GM19455 (cell line): ENCODE results near the gene ZSCAN2.
"Not testable (repeated sequence)": the region's sequence is repeated elsewhere in the genome, so short reads cannot be mapped to it uniquely, and the experiment has no call there.

ENCODE experiments used
- ATAC-seq: cut with Tn5 transposase; IDR thresholded peaks from one replicate; pipeline ENCODE4 v1.9.1; 2021; ENCODE audit not compliant: unreplicated experiment

Gene ZSCAN2

DNA sequence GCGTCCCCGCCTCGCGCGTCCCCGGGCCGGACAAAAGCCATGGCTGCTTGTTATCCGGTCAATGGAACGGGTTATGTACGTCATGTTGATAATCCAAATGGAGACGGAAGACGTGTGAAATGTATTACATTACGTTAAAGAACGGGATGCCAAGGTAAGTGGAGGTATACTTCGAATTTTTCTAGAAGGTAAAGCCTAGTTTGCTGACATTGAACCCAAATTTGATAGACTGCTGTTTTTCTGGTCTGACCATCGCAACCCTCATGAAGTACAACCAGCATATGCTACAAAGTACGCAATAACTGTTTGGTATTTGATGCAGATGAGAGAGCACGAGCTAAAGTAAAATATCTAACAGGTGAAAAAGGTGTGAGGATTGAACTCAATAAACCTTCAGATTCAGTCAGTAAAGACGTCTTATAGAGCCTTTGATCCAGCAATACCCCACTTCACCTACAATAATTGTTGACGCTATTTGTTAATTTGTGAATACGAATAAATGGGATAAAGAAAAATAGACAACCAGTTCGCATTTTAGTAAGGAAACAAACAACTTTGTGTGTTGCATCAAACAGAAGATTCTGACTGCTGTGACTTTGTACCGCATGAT, 33.5 kb downstream of the ZSCAN2 start:
- ATAC-seq = no peak

DNA sequence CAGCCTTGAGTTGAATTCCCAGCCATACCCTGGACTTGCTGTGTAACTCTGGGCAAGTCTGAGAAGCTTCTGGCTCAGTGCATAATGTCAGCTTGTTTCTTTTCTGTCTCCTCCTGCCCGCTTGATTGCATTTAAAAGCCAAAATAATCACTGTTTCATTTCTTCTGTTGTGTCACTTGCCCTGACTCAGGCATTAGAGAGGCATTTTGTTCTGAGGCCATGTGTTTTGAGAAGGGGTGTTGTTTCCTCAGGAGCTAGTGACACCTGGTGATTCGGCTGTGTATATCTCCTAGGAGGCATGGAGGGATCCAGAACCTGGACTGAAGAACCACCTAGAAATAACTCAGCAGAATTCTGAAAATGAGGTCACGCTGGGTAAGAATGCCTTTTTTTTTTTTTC, 37.3 kb downstream of the ZSCAN2 start:
- ATAC-seq = no peak

DNA sequence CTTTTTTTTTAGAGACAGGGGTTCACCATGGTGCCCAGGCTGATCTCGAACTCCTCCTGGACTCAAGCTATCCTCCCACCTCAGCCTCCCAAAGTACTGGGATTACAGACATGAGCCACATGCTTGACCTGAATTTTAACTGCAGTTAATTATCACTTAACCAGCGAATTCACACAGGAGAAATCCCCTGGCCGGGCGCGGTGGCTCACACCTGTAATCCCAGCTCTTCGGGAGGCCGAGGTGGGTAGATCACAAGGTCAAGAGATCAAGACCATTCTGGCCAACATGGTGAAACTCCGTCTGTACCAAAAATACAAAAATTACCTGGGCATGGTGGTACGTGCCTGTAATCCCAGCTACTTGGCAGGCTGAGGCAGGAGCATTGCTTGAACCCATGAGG, 41.1 kb downstream of the ZSCAN2 start:
- not testable (repeated sequence) for ATAC-seq

DNA sequence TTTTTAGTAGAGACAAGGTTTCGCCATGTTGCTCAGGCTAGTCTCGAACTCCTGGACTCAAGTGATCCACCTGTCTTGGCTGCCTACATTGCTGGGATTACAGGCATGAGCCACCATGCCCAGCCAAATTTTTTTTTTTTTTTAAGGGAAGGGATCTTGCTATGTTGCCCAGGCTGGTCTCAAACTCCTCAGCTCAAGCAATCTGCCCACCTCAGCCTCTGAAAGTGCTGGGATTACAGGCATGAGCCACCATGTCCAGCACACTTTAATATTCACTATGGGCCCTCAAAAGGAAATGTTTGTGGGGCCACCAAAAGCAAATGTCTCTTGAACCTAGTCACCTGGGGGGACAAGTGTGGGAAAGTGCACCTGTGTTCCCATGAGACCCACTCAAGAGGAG, 41.8 kb downstream of the ZSCAN2 start:
- ATAC-seq = not testable (repeated sequence)

DNA sequence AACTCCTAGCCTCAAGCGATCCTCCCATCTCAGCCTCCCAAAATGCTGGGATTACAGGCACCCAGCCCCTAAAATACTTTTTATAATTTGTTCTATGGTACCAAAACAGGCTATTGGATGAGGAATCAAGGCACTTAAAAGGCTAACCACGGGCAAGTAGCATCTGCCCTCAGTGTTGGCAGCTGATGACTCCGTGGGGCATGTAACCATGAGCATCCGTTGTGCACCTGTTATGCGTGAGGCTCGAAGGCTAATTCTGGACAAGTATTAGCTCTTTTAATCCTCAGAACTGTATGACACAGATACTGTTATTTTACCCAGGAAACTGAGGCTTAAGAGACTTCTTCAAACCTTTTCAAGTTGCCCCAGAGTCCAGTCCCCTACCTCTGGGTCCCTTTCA, 43.0 kb downstream of the ZSCAN2 start:
- ATAC-seq = no peak

DNA sequence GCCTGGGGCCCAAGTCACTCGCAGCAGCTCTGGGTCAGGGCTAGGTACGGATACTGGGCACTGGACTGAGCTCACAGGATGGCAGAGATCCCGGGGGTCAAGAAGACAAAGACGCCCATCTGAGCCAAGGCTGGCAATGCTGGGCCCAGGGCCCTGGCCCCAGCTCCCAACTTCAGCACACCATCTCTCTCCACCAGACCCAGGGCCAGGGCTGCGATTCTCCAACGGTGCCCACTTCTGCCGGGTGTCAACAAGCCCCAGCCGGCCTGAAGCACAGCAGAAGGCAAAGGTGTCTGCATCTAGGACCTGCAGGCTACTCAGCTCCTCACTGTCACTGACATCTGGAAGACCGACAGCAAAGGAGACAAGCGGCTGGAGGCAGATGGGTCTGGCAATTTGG, 44.7 kb downstream of the ZSCAN2 start:
- ATAC-seq = no peak

DNA sequence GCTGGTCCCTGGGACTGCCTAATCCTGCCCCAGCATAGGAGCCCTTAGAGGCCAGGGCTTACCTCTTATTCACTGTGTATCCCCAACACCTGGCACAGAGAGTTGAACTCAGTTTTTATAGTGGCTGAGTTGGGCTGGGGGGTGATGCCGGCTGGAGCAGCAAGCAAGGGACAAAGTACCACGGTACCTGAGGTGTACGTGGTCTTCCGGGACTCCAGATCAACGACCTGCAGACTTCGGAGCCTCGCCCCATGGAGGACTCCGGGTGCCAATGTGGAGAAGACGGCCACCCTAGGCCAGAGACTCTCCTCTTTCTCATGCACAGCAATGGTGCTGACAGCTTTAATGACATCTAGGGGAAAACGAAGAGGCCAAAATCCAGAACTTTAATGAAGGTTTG, 45.2 kb downstream of the ZSCAN2 start:
- no peak for ATAC-seq

DNA sequence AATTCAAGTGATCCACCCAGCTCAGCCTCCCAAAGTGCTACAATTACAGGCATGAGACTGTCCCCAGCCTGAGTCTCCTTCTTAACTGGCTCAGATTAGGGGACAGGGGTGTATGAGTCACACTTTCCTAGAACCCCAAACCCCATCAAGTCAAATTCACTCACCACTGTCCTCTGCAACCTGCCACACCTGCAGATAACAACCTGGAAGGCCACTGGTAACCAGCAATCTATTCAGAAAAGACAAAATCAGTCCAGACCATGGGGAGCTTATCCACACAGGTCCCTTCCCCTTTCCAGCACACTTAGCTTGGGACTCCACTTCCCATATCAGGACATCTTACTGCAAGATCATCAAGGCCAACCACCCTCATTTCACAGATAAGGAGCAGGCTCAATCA, 46.9 kb downstream of the ZSCAN2 start:
- no peak for ATAC-seq

DNA sequence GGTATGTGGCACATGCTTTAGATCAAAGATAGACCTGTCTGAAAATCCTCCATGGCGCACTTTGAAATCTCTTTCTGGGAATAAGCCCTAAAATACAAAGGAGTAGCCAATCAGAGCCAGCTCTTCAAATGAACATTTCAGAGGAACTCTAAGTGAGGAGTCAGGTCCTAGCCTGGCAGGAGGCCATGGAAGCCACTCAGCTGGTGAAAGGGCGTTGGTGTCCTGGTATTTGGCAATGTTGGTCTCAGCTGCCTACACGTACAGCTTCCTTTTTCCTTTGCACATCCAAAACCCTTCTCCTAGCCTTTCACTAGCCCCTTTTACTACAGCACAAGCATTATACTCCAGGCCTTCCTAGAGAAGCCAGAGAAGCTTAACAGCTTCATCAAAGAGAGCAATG, 47.7 kb downstream of the ZSCAN2 start:
- ATAC-seq = no peak

DNA sequence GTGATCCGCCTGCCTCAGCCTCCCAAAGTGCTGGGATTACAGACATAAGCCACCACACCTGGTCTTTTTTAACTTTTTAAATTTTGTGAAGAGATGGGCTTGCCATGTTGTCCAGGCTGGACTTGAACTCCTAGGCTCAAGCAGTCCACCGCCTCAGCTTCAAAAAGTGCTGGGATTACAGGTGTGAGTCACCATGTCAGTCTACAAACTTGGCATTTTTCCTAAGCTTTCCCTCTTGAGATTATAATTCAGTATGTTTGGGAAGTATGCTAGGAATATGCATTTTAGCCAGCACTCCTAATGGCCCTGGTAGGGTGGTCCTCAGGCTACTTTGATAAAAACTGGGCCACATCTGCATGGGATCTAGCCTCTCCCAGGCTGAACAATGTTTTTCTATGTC, 48.9 kb downstream of the ZSCAN2 start:
- ATAC-seq = no peak

DNA sequence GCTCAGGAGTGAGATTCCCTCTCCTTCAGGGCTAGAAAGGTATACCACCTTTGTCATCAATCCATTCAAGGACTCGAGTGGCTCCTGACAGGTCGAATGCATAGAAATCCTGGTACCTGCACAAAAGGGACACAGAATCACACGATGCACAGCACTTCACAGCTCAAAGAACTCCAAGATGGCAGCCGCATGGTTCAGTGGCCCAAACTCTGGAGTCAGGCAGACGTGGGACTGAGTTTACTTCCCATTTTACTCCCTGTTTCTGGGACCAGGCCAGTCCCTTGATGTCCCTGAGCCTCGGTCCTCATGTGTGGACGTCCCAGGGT, 52.7 kb downstream of the ZSCAN2 start:
- ATAC-seq = no peak

DNA sequence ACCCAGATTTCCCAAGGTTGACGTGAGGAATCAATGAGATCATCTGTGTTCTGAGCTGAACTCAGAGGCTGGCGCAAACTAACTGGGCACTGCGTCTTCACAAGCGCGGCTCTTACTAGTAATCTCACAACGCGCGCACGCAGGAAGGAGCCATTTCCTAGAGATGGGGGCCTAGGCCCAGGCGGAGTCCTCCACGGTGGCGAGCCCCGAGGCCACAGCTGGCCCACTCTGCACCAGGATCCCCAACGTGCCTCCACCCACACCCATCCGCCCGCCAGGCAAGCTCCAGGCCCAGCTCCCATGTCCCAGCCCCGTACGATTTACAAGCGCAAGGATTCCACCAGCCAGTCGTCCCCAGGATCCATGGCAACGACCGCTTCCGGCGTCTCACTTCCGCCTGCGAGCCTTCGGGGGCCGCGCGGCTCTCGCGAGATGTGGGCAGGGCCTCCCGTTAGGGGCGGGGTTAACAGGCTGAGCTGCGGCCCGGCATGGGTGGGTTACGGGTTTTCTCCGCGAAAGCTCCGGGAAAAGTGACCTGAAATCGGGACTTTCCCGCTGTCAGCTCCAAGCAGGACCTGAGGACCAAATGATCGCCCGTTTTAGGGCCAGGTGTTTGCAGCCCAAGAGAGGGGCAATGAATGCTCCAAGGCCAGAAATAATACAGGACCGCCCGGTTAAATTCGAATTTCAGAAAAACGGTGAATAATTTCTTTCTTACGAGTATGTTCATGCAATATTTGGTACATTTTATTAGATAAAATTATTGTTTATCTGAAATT, 53.3 kb downstream of the ZSCAN2 start, which contains the start of gene WDR73:
Gene WDR73, minus strand, starts transcription at position 374 of the 779 bp plus-strand sequence. Its CDS starts 9 bp downstream, at position 365.
- ATAC-seq = peak; percentile 80

DNA sequence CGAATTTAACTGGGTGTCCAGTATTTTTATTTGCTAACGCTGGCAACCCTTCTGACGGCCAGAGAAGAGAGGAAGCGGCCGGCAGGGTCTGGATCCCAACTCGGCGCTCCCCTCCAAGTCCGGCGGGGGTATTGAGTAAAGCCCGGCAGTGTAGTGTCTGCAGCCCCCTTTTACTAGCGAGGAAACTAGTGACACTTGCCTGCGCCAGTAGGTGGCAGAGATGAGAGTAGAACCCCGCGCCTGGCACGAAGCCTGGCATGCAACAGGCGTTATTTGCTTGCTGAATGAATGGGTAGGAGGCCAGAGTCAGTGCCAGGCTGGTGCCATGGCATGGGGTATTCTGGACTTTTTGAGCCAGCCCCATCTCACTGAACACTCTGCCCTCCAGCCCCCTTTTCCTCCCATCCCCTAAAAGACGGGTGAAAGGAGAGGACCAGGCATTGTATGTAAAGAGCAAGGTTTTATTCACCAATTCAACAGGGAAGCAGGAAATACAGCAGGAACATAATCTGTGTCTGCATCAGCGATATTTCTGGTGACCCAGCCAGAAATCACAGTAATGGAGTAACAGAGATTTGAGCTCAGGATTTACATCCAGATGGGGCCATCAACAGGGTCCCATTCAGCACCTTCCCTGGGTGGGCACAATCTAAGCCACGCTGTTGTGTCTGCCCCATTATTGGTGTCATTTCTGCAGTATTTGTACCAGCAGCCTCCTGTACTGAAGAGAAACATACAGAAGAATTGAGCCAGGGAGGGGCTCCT, 54.1 kb downstream of the ZSCAN2 start:
- ATAC-seq = no peak

DNA sequence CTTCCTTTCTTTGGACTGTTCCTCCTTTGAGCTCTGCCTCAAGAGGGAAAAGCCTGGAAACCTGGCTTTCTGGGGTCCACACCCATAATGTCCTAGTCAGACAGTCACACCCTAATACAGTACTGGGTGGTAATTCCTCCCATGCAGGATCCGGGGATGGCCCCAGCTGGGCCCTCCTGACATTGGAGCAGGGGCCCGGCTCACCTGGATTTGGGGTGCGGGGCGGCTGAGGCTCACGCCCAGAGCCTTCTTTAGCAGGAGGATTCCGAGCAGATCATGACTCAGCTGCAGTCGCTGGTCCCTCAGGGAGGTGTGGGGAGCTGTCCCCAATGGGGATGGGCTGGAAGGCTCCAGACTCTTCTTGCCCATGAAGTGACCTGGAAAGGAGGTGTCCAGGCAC, 56.2 kb downstream of the ZSCAN2 start:
- no peak for ATAC-seq

DNA sequence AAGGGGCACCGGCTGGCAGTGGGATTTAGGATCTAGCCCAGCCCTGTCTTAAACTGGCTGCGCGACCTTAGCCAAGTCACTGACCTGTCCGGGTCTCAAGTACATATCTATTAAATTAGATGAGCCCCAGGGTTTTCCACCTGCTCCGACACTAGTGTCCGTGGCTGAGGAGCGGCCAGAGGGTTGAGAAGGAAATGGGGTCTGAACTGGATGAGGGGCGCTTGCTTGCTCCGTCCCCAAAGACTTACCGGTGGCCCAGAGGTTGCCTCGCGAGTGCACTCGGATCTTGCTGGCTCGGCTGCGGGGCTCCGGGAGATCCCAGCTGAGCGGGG, 56.9 kb downstream of the ZSCAN2 start:
- ATAC-seq = peak; percentile 2

DNA sequence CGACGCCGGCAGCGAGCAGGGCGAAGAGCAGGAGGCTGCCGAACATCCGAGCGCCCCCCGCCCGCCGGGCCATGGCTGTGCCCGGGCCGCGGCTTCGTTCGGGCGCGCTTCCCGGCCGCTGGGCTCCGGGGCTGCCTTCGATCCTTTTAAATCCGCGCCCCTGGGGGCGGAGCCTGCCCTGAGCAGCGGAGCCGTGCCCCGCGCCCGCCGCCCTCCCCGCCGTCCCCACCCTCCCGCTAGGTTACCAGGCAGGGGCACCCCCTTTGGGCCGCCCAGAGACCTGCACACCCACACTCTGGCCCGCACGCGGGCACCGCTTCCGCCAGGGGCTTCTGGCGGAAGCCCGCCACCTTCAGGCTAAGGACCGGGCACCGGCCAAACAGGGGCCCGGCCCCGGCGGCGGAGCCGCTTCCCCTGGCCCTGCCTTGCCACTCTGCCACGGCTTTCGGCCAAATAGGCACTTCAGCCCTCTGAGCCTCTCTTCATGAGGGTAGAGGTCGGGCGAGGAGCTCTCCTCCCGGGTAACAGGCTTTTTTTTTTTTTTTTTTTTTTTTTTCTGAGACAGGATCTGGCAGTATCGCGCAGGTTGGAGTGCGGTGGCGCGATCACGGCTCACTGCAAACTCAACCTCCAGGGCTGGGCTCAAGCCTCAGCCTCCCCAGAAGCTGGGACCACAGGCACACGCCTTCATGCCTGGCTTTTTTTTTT, 57.4 kb downstream of the ZSCAN2 start, which contains the start of gene NMB:
Gene NMB, minus strand, starts transcription at position 120 of the 708 bp plus-strand sequence. Its CDS starts 47 bp downstream, at position 73.
- peak; percentile 55 for ATAC-seq

DNA sequence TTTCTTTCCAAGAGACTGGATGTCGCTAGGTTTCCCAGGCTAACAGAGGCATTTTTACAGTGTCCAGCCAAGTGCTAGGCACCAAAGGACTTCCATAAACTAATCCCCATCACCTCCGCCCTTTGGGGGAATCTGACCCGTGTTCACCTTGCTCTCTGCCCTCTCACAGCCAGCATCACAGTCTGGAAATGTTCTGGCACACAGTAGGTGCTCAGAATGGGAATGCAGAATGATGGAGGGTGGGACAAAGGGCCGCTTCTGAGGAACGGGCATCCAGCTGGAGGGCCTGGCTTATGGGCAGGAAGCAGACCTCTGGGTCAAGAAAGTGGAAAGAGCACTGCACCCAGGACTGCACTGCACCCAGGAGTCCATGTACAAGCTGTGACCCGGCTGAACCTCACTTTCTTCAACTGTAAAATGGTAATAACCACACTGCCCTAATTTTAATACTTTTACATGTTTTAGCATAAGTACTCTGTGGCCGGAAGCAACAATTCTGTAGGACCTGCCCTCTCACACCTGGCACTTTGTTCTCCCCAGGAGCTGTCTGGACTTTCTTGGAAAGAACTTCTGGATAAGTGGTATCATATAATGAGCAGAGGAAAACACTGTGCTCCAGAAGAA, 58.1 kb downstream of the ZSCAN2 start:
- no peak for ATAC-seq

DNA sequence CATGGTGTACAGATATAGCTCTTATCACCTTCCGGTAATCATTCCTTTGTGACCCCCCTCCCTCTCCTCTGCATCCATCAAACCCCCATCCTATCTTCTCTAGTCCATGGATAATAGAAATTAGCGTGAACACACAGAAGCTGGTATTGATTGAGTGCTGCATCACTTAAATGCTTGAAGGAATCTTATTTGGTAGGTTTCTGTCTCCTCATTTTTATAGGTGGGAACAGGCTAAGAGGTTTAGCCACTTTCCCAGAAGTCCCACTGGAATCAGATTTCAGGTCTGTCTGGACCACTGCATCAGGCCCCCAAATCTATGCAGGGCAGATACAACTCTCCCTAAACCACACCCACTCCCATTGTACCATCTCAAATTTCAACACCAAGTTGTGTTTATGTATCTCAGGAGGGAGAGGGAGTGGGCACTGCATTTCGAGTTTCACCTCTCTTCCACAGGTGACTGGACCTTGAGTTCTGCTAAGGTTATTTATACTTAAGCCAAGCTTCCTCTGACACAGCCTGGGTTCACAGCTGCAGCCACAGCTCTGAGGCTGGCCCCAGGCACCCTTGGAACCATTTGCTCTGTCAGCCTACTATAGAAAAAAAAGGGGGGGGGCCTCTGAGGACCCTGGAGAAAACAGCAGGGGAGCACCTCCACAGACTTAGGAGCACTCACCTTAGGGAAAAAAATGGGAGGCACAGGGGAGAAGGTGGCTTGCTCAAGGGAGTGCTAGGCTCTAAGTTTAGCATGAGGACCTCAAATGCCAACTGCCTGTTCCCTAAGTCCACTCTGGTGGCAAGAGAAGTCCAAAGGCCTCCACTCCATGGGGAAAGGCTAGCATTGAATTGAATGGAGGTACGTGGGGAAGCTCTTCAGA, 59.3 kb downstream of the ZSCAN2 start:
- ATAC-seq = no peak

DNA sequence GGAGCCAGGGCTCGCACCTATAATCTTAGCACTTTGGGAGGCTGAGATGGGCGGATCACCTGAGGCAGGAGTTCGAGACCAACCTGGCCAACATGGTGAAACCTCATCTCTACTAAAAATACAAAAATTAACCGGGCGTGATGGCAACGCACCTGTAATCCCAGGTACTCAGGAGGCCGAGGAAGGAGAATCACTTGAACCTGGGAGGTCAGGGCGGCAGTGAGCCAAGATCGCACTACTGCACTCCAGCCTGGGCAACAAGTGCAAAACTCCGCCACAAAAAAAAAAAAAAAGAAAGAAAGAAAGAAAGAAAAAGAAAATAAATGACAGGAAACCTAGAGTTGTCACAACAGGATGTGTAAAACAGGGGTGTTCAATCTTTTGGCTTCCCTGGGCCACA, 60.2 kb downstream of the ZSCAN2 start:
- ATAC-seq = no peak

DNA sequence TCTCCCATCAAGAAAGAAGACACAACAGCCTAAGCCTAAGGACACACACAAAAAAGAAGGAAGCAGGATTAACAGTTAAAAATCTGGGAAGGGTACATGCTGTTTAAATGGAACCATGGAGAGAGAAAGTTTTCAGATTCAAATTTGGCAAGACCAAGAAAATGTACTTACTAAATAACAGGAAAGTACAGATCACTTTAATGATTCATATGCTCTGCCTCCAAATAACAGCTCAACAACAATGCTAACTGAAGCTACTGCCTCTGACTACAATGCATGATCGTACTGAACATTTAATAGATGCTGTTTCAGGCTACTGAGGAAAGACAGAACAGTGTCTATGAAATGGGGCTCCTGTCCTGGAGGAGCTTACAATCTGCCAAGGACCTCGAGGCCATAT, 65.6 kb downstream of the ZSCAN2 start:
- ATAC-seq = no peak
